GM19452 (cell line): ENCODE data around the gene PHACTR2.
"Not testable (repeated sequence)": the region's sequence is repeated elsewhere in the genome, so short reads cannot be mapped to it uniquely, and the experiment has no call there.

Source experiments
- ATAC-seq: cut with Tn5 transposase; IDR thresholded peaks from one replicate; pipeline ENCODE4 v1.9.1; 2021; ENCODE audit not compliant: unreplicated experiment

The PHACTR2 gene

GRCh38 chr6:143844006-143844405 is 166.2 kb downstream of the PHACTR2 start:
- no peak for ATAC-seq

- no peak for ATAC-seq
These were observed 167.3 kb downstream of the PHACTR2 start for GRCh38 chr6:143845033-143845432.

- ATAC-seq, result not testable (repeated sequence)
These were observed 173.9 kb downstream of the PHACTR2 start for GRCh38 chr6:143851706-143852105.

GRCh38 chr6:143855057-143855456 is 177.3 kb downstream of the PHACTR2 start:
- ATAC-seq, result not testable (repeated sequence)

GRCh38 chr6:143856762-143857161 is 179.0 kb downstream of the PHACTR2 start:
- not testable (repeated sequence) for ATAC-seq

- no peak for ATAC-seq
These were observed 179.9 kb downstream of the PHACTR2 start for GRCh38 chr6:143857651-143858050.

GRCh38 chr6:143859891-143860660 is 182.3 kb downstream of the PHACTR2 start:
- ATAC-seq, result no peak

GRCh38 chr6:143863771-143864170 is 186.0 kb downstream of the PHACTR2 start:
- no peak for ATAC-seq

GRCh38 chr6:143864234-143864633 is 186.5 kb downstream of the PHACTR2 start, which contains the start of gene ZC2HC1B:
Gene ZC2HC1B (plus strand): TSS chr6:143864474. CDS start chr6:143864540, 66 bp downstream.
- no peak for ATAC-seq

GRCh38 chr6:143867236-143867635 is 189.5 kb downstream of the PHACTR2 start:
- ATAC-seq, result no peak

GRCh38 chr6:143868808-143869207 is 191.0 kb downstream of the PHACTR2 start:
- ATAC-seq, result not testable (repeated sequence)

- ATAC-seq, result not testable (repeated sequence)
These were observed 193.5 kb downstream of the PHACTR2 start for GRCh38 chr6:143871202-143871730.

GRCh38 chr6:143872201-143872600 is 194.4 kb downstream of the PHACTR2 start:
- peak; percentile 84 for ATAC-seq

- not testable (repeated sequence) for ATAC-seq
These were observed 195.8 kb downstream of the PHACTR2 start for GRCh38 chr6:143873600-143873999.

GRCh38 chr6:143874503-143874902 is 196.7 kb downstream of the PHACTR2 start:
- ATAC-seq, result not testable (repeated sequence)

- ATAC-seq, result no peak
These were observed 200.0 kb downstream of the PHACTR2 start for GRCh38 chr6:143877584-143878271.

GRCh38 chr6:143878272-143878760 is 200.6 kb downstream of the PHACTR2 start:
- ATAC-seq, result no peak

GRCh38 chr6:143880412-143880811 is 202.6 kb downstream of the PHACTR2 start:
- ATAC-seq, result no peak
